ENCODE measurements around the gene NRBP1. TPM values are rescaled to one million over a fixed set of nuclear protein-coding genes. Genes with fewer than 3 reads are reported as not detected.

NRBP1 gene
- total and polyA plus RNA-seq, 9 of the 15 experiments (the other 6 are each of a cell fraction or from before 2014, with no cell fraction given): 2.9 to 84.5 (median 36.9) TPM

DNA sequence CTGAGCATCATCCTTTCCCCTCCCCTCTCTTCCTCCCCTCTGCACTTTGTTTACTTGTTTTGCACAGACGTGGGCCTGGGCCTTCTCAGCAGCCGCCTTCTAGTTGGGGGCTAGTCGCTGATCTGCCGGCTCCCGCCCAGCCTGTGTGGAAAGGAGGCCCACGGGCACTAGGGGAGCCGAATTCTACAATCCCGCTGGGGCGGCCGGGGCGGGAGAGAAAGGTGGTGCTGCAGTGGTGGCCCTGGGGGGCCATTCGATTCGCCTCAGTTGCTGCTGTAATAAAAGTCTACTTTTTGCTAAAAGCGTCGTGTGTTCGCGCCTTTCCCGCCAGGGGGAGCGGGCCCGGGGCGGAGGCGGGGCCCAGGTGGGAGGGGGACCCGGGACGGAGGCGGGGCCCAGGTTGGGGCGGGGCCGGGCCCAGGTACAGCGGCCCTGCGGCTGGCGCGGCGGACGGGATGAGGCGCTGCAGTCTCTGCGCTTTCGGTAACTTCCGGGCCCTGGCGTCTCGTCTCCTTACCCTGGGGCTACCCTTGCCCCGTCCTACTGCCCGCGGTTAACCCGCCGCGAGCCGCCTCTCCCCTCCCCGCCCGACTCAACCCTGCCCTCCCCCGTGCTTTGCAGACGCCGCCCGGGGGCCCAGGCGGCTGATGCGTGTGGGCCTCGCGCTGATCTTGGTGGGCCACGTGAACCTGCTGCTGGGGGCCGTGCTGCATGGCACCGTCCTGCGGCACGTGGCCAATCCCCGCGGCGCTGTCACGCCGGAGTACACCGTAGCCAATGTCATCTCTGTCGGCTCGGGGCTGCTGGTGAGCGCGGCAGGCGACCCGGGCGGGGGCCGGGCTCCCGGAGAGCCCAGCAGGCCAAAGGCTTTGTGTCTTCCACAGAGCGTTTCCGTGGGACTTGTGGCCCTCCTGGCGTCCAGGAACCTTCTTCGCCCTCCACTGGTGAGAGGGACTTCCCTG, 13.8 kb downstream of the NRBP1 start, which contains the start of gene KRTCAP3 (continued):
- TF ChIP-seq, protein P1, sequence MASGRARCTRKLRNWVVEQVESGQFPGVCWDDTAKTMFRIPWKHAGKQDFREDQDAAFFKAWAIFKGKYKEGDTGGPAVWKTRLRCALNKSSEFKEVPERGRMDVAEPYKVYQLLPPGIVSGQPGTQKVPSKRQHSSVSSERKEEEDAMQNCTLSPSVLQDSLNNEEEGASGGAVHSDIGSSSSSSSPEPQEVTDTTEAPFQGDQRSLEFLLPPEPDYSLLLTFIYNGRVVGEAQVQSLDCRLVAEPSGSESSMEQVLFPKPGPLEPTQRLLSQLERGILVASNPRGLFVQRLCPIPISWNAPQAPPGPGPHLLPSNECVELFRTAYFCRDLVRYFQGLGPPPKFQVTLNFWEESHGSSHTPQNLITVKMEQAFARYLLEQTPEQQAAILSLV (tag; IDR thresholded peaks at IDR 0.05): no peak
- TF ChIP-seq U2AF1 (optimal IDR thresholded peaks at IDR 0.05; ENCODE audit: low read depth, low read length): no peak
- no peak for TF ChIP-seq TSC22D4 (tag; IDR thresholded peaks at IDR 0.05)
- TF ChIP-seq ESRRA (IDR thresholded peaks at IDR 0.05; ENCODE audit: borderline replicate concordance, low read depth): no peak
- TF ChIP-seq, protein P2, sequence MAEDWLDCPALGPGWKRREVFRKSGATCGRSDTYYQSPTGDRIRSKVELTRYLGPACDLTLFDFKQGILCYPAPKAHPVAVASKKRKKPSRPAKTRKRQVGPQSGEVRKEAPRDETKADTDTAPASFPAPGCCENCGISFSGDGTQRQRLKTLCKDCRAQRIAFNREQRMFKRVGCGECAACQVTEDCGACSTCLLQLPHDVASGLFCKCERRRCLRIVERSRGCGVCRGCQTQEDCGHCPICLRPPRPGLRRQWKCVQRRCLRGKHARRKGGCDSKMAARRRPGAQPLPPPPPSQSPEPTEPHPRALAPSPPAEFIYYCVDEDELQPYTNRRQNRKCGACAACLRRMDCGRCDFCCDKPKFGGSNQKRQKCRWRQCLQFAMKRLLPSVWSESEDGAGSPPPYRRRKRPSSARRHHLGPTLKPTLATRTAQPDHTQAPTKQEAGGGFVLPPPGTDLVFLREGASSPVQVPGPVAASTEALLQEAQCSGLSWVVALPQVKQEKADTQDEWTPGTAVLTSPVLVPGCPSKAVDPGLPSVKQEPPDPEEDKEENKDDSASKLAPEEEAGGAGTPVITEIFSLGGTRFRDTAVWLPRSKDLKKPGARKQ (CRISPR knock-in tag; IDR thresholded peaks at IDR 0.05): no peak
- no peak for TF ChIP-seq MCM3 (IDR thresholded peaks at IDR 0.05)
- peak; percentile 52 for TF ChIP-seq PCBP1 (IDR thresholded peaks at IDR 0.05; ENCODE audit: low read depth, low read length, poor library complexity, severe bottlenecking)
- no peak for TF ChIP-seq KHSRP (IDR thresholded peaks at IDR 0.05)
- TF ChIP-seq CHCHD3 (CRISPR knock-in tag; IDR thresholded peaks at IDR 0.05): no peak
- TF ChIP-seq, protein P3, sequence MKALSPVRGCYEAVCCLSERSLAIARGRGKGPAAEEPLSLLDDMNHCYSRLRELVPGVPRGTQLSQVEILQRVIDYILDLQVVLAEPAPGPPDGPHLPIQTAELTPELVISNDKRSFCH (CRISPR knock-in tag; IDR thresholded peaks at IDR 0.05): no peak
- TF ChIP-seq, protein P3 (tag; IDR thresholded peaks at IDR 0.05): no peak
- TF ChIP-seq, protein P4, sequence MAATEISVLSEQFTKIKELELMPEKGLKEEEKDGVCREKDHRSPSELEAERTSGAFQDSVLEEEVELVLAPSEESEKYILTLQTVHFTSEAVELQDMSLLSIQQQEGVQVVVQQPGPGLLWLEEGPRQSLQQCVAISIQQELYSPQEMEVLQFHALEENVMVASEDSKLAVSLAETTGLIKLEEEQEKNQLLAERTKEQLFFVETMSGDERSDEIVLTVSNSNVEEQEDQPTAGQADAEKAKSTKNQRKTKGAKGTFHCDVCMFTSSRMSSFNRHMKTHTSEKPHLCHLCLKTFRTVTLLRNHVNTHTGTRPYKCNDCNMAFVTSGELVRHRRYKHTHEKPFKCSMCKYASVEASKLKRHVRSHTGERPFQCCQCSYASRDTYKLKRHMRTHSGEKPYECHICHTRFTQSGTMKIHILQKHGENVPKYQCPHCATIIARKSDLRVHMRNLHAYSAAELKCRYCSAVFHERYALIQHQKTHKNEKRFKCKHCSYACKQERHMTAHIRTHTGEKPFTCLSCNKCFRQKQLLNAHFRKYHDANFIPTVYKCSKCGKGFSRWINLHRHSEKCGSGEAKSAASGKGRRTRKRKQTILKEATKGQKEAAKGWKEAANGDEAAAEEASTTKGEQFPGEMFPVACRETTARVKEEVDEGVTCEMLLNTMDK (IDR thresholded peaks at IDR 0.05; ENCODE audit: borderline replicate concordance, insufficient read depth, low read depth, low read length, poor library complexity, severe bottlenecking): peak; percentile 10
- no peak for TF ChIP-seq TARDBP (IDR thresholded peaks at IDR 0.05)
- TF ChIP-seq CCNT2 (IDR thresholded peaks at IDR 0.05; ENCODE audit: borderline replicate concordance, extremely low read depth, insufficient read length, low read depth, low read length): peak; percentile 14
- no peak for TF ChIP-seq SIN3B (IDR thresholded peaks at IDR 0.05; ENCODE audit: low read depth)
- TF ChIP-seq, protein P5, sequence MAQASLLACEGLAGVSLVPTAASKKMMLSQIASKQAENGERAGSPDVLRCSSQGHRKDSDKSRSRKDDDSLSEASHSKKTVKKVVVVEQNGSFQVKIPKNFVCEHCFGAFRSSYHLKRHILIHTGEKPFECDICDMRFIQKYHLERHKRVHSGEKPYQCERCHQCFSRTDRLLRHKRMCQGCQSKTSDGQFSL (CRISPR knock-in tag; IDR thresholded peaks at IDR 0.05): no peak
- TF ChIP-seq, protein P5 (tag; IDR thresholded peaks at IDR 0.05): no peak
- TF ChIP-seq, protein P6, sequence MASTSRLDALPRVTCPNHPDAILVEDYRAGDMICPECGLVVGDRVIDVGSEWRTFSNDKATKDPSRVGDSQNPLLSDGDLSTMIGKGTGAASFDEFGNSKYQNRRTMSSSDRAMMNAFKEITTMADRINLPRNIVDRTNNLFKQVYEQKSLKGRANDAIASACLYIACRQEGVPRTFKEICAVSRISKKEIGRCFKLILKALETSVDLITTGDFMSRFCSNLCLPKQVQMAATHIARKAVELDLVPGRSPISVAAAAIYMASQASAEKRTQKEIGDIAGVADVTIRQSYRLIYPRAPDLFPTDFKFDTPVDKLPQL (IDR thresholded peaks at IDR 0.05; ENCODE audit: extremely low read depth, insufficient read length): no peak
- TF ChIP-seq DMBX1 (CRISPR knock-in tag; IDR thresholded peaks at IDR 0.05; ENCODE audit: borderline replicate concordance): no peak

Data from K562 (cell line).